ENCODE measurements around the gene NPC1.

- no peak for TF ChIP-seq CTCF (conservative IDR thresholded peaks at IDR 0.05 in 1 of 2, IDR thresholded peaks at IDR 0.05 in 1 of 2; ENCODE audit: extremely low read depth in 1 of 2, insufficient read depth in 1 of 2, low read depth in 1 of 2, low read length in 2 of 2)
- no peak for TF ChIP-seq EZH2 (IDR thresholded peaks at IDR 0.05; ENCODE audit: borderline replicate concordance, low read length)
Measured at GRCh38 chr18:23569299-23570063, 16.8 kb downstream of the NPC1 start.

Measured in mammary epithelial cell (primary cell).